ENCODE results near the gene ADGRG4.
A peak's percentile ranks its signal among the peaks of the same experiment; 100 is the strongest.
"Not testable (repeated sequence)": the region's sequence is repeated elsewhere in the genome, so short reads cannot be mapped to it uniquely, and the experiment has no call there.

ADGRG4 gene

GRCh38 chrX:136300721-136301120, at the start of gene ADGRG4:
TSS of gene ADGRG4 (plus strand) at chrX:136300963. CDS start at chrX:136308778, 7,815 bp downstream.
- not testable (repeated sequence) for FAIRE-seq; DNase-seq (ENCODE audit: insufficient read length, low spot score)

GRCh38 chrX:136251041-136251991, 49.4 kb upstream of the ADGRG4 start, which contains the start of gene MAP7D3:
TSS of gene MAP7D3 (minus strand) at chrX:136251400. CDS start at chrX:136251358, 42 bp downstream.
- no peak for FAIRE-seq
- peak; percentile 49 for DNase-seq (ENCODE audit: insufficient read length, low spot score)

GRCh38 chrX:136255541-136255940, 45.2 kb upstream of the ADGRG4 start:
- FAIRE-seq (no peak), DNase-seq (ENCODE audit: insufficient read length, low spot score) (no peak)

- DNase-seq (ENCODE audit: insufficient read length, low spot score): no peak
- FAIRE-seq: no peak
Measured at GRCh38 chrX:136256026-136256425, 44.7 kb upstream of the ADGRG4 start.

- DNase-seq (ENCODE audit: insufficient read length, low spot score) (no peak), FAIRE-seq (no peak)
Measured at GRCh38 chrX:136258951-136259350, 41.8 kb upstream of the ADGRG4 start.

- FAIRE-seq (no peak), DNase-seq (ENCODE audit: insufficient read length, low spot score) (no peak)
Measured at GRCh38 chrX:136259543-136259942, 41.2 kb upstream of the ADGRG4 start.

GRCh38 chrX:136260776-136261175, 40.0 kb upstream of the ADGRG4 start:
- FAIRE-seq: no peak

GRCh38 chrX:136261321-136261720, 39.4 kb upstream of the ADGRG4 start:
- DNase-seq (ENCODE audit: insufficient read length, low spot score) (no peak), FAIRE-seq (no peak)

More at GRCh38 chrX:136260776-136261175, 40.0 kb upstream of the ADGRG4 start:
- no peak for DNase-seq (ENCODE audit: insufficient read length, low spot score)

- no peak for DNase-seq (ENCODE audit: insufficient read length, low spot score)
- FAIRE-seq: no peak
Measured at GRCh38 chrX:136262243-136262642, 38.5 kb upstream of the ADGRG4 start.

- FAIRE-seq (no peak), DNase-seq (ENCODE audit: insufficient read length, low spot score) (no peak)
Measured at GRCh38 chrX:136262812-136263315, 37.9 kb upstream of the ADGRG4 start.

GRCh38 chrX:136266828-136267227, 33.9 kb upstream of the ADGRG4 start:
- DNase-seq (ENCODE audit: insufficient read length, low spot score): no peak
- no peak for FAIRE-seq

- DNase-seq (ENCODE audit: insufficient read length, low spot score) (no peak), FAIRE-seq (no peak)
Measured at GRCh38 chrX:136268051-136269048, 32.4 kb upstream of the ADGRG4 start.

GRCh38 chrX:136269921-136270320, 30.8 kb upstream of the ADGRG4 start:
- FAIRE-seq: no peak
- DNase-seq (ENCODE audit: insufficient read length, low spot score): no peak

GRCh38 chrX:136271300-136271699, 29.5 kb upstream of the ADGRG4 start:
- FAIRE-seq: no peak

GRCh38 chrX:136272325-136272724, 28.4 kb upstream of the ADGRG4 start:
- no peak for FAIRE-seq
- DNase-seq (ENCODE audit: insufficient read length, low spot score): no peak

More at GRCh38 chrX:136271300-136271699, 29.5 kb upstream of the ADGRG4 start:
- no peak for DNase-seq (ENCODE audit: insufficient read length, low spot score)

- DNase-seq (ENCODE audit: insufficient read length, low spot score): no peak
- FAIRE-seq: no peak
Measured at GRCh38 chrX:136273986-136274385, 26.8 kb upstream of the ADGRG4 start.

- FAIRE-seq: no peak
Measured at GRCh38 chrX:136275553-136275952, 25.2 kb upstream of the ADGRG4 start.

GRCh38 chrX:136286375-136286774, 14.4 kb upstream of the ADGRG4 start:
- FAIRE-seq; DNase-seq (ENCODE audit: insufficient read length, low spot score): not testable (repeated sequence)

More at GRCh38 chrX:136275553-136275952, 25.2 kb upstream of the ADGRG4 start:
- no peak for DNase-seq (ENCODE audit: insufficient read length, low spot score)

- FAIRE-seq: no peak
- no peak for DNase-seq (ENCODE audit: insufficient read length, low spot score)
Measured at GRCh38 chrX:136291824-136292223, 8.9 kb upstream of the ADGRG4 start.

GRCh38 chrX:136292656-136293055, 8.1 kb upstream of the ADGRG4 start:
- FAIRE-seq (no peak), DNase-seq (ENCODE audit: insufficient read length, low spot score) (no peak)

- no peak for FAIRE-seq
Measured at GRCh38 chrX:136295380-136295779, 5.4 kb upstream of the ADGRG4 start.

More at GRCh38 chrX:136295380-136295779, 5.4 kb upstream of the ADGRG4 start:
- DNase-seq (ENCODE audit: insufficient read length, low spot score): no peak

All from HTR-8/SVneo (cell line).